ENCODE results near the gene MIPOL1. TPM values are rescaled to one million over a fixed set of nuclear protein-coding genes. Genes with fewer than 3 reads are reported as not detected.
A peak's percentile ranks its signal among the peaks of the same experiment; 100 is the strongest.

The MIPOL1 gene
- total and polyA plus RNA-seq, 2 donors from 2014 or later: 4.4 to 14.8 TPM

GRCh38 chr14:37170993-37171392, 26.7 kb upstream of the MIPOL1 start:
- Histone ChIP-seq H3K4me1 (ENCODE audit: control insufficient read depth in 2 of 3, insufficient read depth in 2 of 3, low read depth in 1 of 3, low read length in 3 of 3) (peaks cover 0 to 9% (median 2%) of the 10 kb centered on the region in 3 donors), H3K9ac (ENCODE audit: low read length in 3 of 3) (no peak overlapping the region), H3K36me3 (ENCODE audit: control insufficient read depth in 2 of 3, insufficient read depth in 3 of 3, low read length in 3 of 3) (no peaks in the 10 kb centered on the region), H3K9me3 (ENCODE audit: control insufficient read depth in 2 of 3, insufficient read depth in 1 of 3, low read length in 3 of 3) (no peaks in the 10 kb centered on the region), H3K27me3 (ENCODE audit: control insufficient read depth, insufficient read depth, low read length) (no peaks in the 10 kb centered on the region), H3K4me3 (ENCODE audit: low read length in 3 of 3) (no peak overlapping the region), H3K27ac (ENCODE audit: low read depth in 2 of 2, low read length in 2 of 2) (no peak overlapping the region)
- intact Hi-C loops (cut with DNase I): no loop called here
- FAIRE-seq (no peak), DNase-seq (no peak)
- TF ChIP-seq CTCF (IDR thresholded peaks at IDR 0.05; ENCODE audit: borderline replicate concordance, extremely low read depth, insufficient read depth): no peak

- Histone ChIP-seq H3K9ac (ENCODE audit: low read length in 3 of 3) (peak overlapping the region; percentile 6 to 91 (median 86)), H3K4me3 (ENCODE audit: low read length in 3 of 3) (peak overlapping the region; percentile 80 to 98 (median 86)), H3K4me1 (ENCODE audit: control insufficient read depth in 2 of 3, insufficient read depth in 2 of 3, low read depth in 1 of 3, low read length in 3 of 3) (peaks cover 0 to 9% (median 2%) of the 10 kb centered on the region in 3 donors), H3K27ac (ENCODE audit: low read depth in 2 of 2, low read length in 2 of 2) (peak overlapping the region in 1 of 2 donors; percentile 56), H3K36me3 (ENCODE audit: control insufficient read depth in 2 of 3, insufficient read depth in 3 of 3, low read length in 3 of 3) (no peaks in the 10 kb centered on the region), H3K9me3 (ENCODE audit: control insufficient read depth in 2 of 3, insufficient read depth in 1 of 3, low read length in 3 of 3) (no peaks in the 10 kb centered on the region), H3K27me3 (ENCODE audit: control insufficient read depth, insufficient read depth, low read length) (no peaks in the 10 kb centered on the region)
- DNase-seq (no peak), FAIRE-seq (no peak)
- no peak for TF ChIP-seq CTCF (IDR thresholded peaks at IDR 0.05; ENCODE audit: borderline replicate concordance, extremely low read depth, insufficient read depth)
- intact Hi-C loops (cut with DNase I): no loop called here
Observed at GRCh38 chr14:37171678-37172023, 26.1 kb upstream of the MIPOL1 start.

GRCh38 chr14:37172024-37172869, 25.5 kb upstream of the MIPOL1 start, which contains the start of gene SLC25A21:
TSS of gene SLC25A21 (minus strand) at chr14:37172606.
- Histone ChIP-seq H3K4me1 (ENCODE audit: control insufficient read depth in 2 of 3, insufficient read depth in 2 of 3, low read depth in 1 of 3, low read length in 3 of 3) (peaks cover 0 to 9% (median 2%) of the 10 kb centered on the region in 3 donors), H3K27ac (ENCODE audit: low read depth in 2 of 2, low read length in 2 of 2) (peak within 1 kb of the TSS; percentile 74 to 80), H3K9ac (ENCODE audit: low read length in 3 of 3) (peak within 1 kb of the TSS; percentile 74 to 91 (median 86)), H3K27me3 (ENCODE audit: control insufficient read depth, insufficient read depth, low read length) (no peaks in the 10 kb centered on the region), H3K9me3 (ENCODE audit: control insufficient read depth in 2 of 3, insufficient read depth in 1 of 3, low read length in 3 of 3) (no peaks in the 10 kb centered on the region), H3K36me3 (ENCODE audit: control insufficient read depth in 2 of 3, insufficient read depth in 3 of 3, low read length in 3 of 3) (no peaks in the 10 kb centered on the region), H3K4me3 (ENCODE audit: low read length in 3 of 3) (peak within 1 kb of the TSS; percentile 80 to 98 (median 86))
- intact Hi-C loops (cut with DNase I): no loop called here
- DNase-seq (peak; percentile 88 to 93 (median 90)), FAIRE-seq (no peak)
- no peak for TF ChIP-seq CTCF (IDR thresholded peaks at IDR 0.05; ENCODE audit: borderline replicate concordance, extremely low read depth, insufficient read depth)
